RWPE1 (cell line): ENCODE measurements around the gene DNAI2.

Source experiments
- CTCF ChIA-PET: fragments of 350-600 bp; sonication (Branson Sonifier 250); formaldehyde crosslinking; extraction: SDS; loops from one replicate; lab custom pipeline; 2021; lab: Yijun Ruan, JAX
- POLR2A ChIA-PET: fragments of 400-600 bp; formaldehyde crosslinking; extraction: SDS; loops from one replicate; lab custom pipeline; 2020; ENCODE audit warnings: antibody characterized with exemption; ENCODE audit not compliant: low non-redundant PET; lab: Yijun Ruan, JAX
- DNase-seq: peaks from one replicate; pipeline ENCODE4 v3.0.0; 2012; ENCODE audit warnings: low spot score
- H3K27ac ChIP-seq: fragments of 450-650 bp; 2 replicates; pipeline ENCODE4 v1.5.1; 2017
- CTCF ChIP-seq: fragments of 450-650 bp; conservative IDR thresholded peaks from 2 replicates; pipeline ENCODE4 v1.5.1; 2017; ENCODE audit warnings: low read depth, mild to moderate bottlenecking

The DNAI2 gene

GRCh38 chr17:74305865-74306654, 32.0 kb downstream of the DNAI2 start:
- no peak for TF ChIP-seq CTCF
- ChIA-PET POLR2A (no interaction called here), CTCF (interaction anchor here (1.2 kb wide), 1 partner anchor 56 kb away, joined by 5 read pairs; the partner anchor contains the start of gene BTBD17)
- DNase-seq = no peak
- H3K27ac ChIP-seq = no peak overlapping the region

GRCh38 chr17:74307984-74308773, 34.1 kb downstream of the DNAI2 start:
- no peak for TF ChIP-seq CTCF
- ChIA-PET POLR2A (no interaction called here), CTCF (interaction anchor here (1.5 kb wide), 1 partner anchor 53 kb away, joined by 5 read pairs; no protein-coding TSS in a partner anchor)
- DNase-seq = no peak
- H3K27ac ChIP-seq = no peak overlapping the region

- TF ChIP-seq CTCF = no peak
- CTCF ChIA-PET = no interaction called here
- POLR2A ChIA-PET = no interaction called here
Observed at GRCh38 chr17:74309902-74310301, 35.9 kb downstream of the DNAI2 start.

GRCh38 chr17:74314877-74315276, 40.8 kb downstream of the DNAI2 start:
- no peak overlapping the region for H3K27ac ChIP-seq
- ChIA-PET CTCF (no interaction called here), POLR2A (no interaction called here)
- TF ChIP-seq CTCF = no peak
- no peak for DNase-seq

More at GRCh38 chr17:74309902-74310301, 35.9 kb downstream of the DNAI2 start:
- no peak overlapping the region for H3K27ac ChIP-seq
- DNase-seq = no peak

- TF ChIP-seq CTCF = no peak
- ChIA-PET POLR2A (no interaction called here), CTCF (no interaction called here)
- no peak for DNase-seq
- no peak overlapping the region for H3K27ac ChIP-seq
Observed at GRCh38 chr17:74316220-74316619, 42.2 kb downstream of the DNAI2 start.

GRCh38 chr17:74317071-74317470, 43.0 kb downstream of the DNAI2 start:
- no peak for TF ChIP-seq CTCF

More at GRCh38 chr17:74317071-74317470, 43.0 kb downstream of the DNAI2 start:
- POLR2A ChIA-PET = no interaction called here
- H3K27ac ChIP-seq = no peak overlapping the region
- CTCF ChIA-PET = interaction anchor here (0.8 kb wide), 1 partner anchor 16 kb away, joined by 5 read pairs; no protein-coding TSS in a partner anchor
- no peak for DNase-seq
